RKO (cell line): ENCODE measurements around the gene CHRM5.
"Not testable (repeated sequence)": the region's sequence is repeated elsewhere in the genome, so short reads cannot be mapped to it uniquely, and the experiment has no call there.

Source experiments
- DNase-seq: peaks from one replicate; pipeline ENCODE4 v3.0.0-alpha.2; 2016; ENCODE audit warnings: low spot score

Gene CHRM5

GRCh38 chr15:33988384-33988783, 20.1 kb downstream of the CHRM5 start:
- no peak for DNase-seq

GRCh38 chr15:33994005-33994615, 25.8 kb downstream of the CHRM5 start:
- DNase-seq: peak; percentile 56

GRCh38 chr15:33995666-33996065, 27.4 kb downstream of the CHRM5 start:
- DNase-seq: not testable (repeated sequence)

GRCh38 chr15:34001536-34001935, 33.2 kb downstream of the CHRM5 start:
- DNase-seq: no peak

- DNase-seq: no peak
Observed at GRCh38 chr15:34006381-34006780, 38.1 kb downstream of the CHRM5 start.

- no peak for DNase-seq
Observed at GRCh38 chr15:34009656-34010055, 41.4 kb downstream of the CHRM5 start.

GRCh38 chr15:34010921-34011320, 42.6 kb downstream of the CHRM5 start:
- no peak for DNase-seq

- no peak for DNase-seq
Observed at GRCh38 chr15:34011481-34011880, 43.2 kb downstream of the CHRM5 start.

- DNase-seq: no peak
Observed at GRCh38 chr15:34012461-34013028, 44.2 kb downstream of the CHRM5 start.

GRCh38 chr15:34013746-34014145, 45.4 kb downstream of the CHRM5 start:
- DNase-seq: no peak

GRCh38 chr15:34014556-34014955, 46.3 kb downstream of the CHRM5 start:
- DNase-seq: no peak

- no peak for DNase-seq
Observed at GRCh38 chr15:34018021-34018645, 49.8 kb downstream of the CHRM5 start.

- DNase-seq: not testable (repeated sequence)
Observed at GRCh38 chr15:34018738-34019137, 50.4 kb downstream of the CHRM5 start.

- no peak for DNase-seq
Observed at GRCh38 chr15:34019369-34019990, 51.2 kb downstream of the CHRM5 start.

- no peak for DNase-seq
Observed at GRCh38 chr15:34023907-34024306, 55.6 kb downstream of the CHRM5 start.

GRCh38 chr15:34025252-34025651, 57.0 kb downstream of the CHRM5 start:
- DNase-seq: no peak

GRCh38 chr15:34027606-34028005, 59.3 kb downstream of the CHRM5 start:
- no peak for DNase-seq

- no peak for DNase-seq
Observed at GRCh38 chr15:34031987-34032760, 63.9 kb downstream of the CHRM5 start.

GRCh38 chr15:34038023-34038870, 70.0 kb downstream of the CHRM5 start:
- DNase-seq: peak; percentile 84

GRCh38 chr15:34038871-34039789, 70.8 kb downstream of the CHRM5 start, which contains the start of gene AVEN:
AVEN (minus strand) TSS chr15:34039204; CDS start chr15:34039046, 158 bp downstream.
- DNase-seq: peak; percentile 79
